ENCODE results near the gene CDH4. TPM values are rescaled to one million over a fixed set of nuclear protein-coding genes. Genes with fewer than 3 reads are reported as not detected.

CDH4 gene
- total RNA-seq, 1 donor from 2014 or later = 0.23 TPM

DNA sequence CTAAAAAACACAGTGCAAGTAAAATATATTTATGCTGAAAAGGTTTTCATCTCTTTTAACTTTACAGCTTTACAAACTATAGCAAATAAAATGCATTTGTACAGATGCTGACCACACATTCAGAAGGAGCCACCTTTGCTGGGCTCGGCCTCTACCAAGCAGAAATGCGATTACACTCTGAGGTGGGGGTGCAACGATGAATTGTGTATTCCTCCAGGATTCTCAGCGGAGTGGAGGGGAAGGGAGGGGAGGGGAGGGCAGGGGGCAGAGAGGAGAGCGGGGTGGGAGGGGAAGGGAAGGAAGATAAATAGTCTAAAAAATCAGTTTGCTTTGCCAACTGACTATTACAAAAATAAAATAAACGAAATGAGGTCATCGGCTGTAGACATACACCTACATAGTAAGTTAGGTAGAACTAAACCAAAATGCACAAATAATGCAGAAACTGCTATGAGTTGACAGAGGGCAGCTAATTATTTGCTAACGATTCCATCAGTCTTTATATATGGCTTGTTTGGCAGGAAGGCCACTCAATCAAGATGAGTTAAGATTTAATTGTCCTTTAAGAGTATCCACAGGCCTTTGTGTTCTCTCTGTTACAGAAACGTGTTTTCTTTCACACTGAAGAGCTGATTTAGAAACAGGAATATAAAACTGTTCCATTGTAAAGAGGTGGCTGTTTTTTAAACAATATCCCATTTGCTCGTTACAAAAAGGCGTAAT lies 723.5 kb downstream of the CDH4 start:
- TF ChIP-seq, protein P1, sequence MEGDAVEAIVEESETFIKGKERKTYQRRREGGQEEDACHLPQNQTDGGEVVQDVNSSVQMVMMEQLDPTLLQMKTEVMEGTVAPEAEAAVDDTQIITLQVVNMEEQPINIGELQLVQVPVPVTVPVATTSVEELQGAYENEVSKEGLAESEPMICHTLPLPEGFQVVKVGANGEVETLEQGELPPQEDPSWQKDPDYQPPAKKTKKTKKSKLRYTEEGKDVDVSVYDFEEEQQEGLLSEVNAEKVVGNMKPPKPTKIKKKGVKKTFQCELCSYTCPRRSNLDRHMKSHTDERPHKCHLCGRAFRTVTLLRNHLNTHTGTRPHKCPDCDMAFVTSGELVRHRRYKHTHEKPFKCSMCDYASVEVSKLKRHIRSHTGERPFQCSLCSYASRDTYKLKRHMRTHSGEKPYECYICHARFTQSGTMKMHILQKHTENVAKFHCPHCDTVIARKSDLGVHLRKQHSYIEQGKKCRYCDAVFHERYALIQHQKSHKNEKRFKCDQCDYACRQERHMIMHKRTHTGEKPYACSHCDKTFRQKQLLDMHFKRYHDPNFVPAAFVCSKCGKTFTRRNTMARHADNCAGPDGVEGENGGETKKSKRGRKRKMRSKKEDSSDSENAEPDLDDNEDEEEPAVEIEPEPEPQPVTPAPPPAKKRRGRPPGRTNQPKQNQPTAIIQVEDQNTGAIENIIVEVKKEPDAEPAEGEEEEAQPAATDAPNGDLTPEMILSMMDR (IDR thresholded peaks at IDR 0.05; ENCODE audit: unreplicated experiment) = no peak
- Mint-ChIP-seq H3K9me3 (ENCODE audit: unreplicated experiment) (no peaks in the 10 kb centered on the region), H3K36me3 (ENCODE audit: low read depth, unreplicated experiment) (peaks cover 17% of the 10 kb centered on the region), H3K4me3 (ENCODE audit: unreplicated experiment) (no peak overlapping the region), H3K27me3 (ENCODE audit: unreplicated experiment) (peaks cover 3% of the 10 kb centered on the region), H3K4me1 (ENCODE audit: unreplicated experiment) (no peaks in the 10 kb centered on the region), H3K27ac (ENCODE audit: unreplicated experiment) (no peak overlapping the region)
- no peak for DNase-seq (ENCODE audit: low spot score)

DNA sequence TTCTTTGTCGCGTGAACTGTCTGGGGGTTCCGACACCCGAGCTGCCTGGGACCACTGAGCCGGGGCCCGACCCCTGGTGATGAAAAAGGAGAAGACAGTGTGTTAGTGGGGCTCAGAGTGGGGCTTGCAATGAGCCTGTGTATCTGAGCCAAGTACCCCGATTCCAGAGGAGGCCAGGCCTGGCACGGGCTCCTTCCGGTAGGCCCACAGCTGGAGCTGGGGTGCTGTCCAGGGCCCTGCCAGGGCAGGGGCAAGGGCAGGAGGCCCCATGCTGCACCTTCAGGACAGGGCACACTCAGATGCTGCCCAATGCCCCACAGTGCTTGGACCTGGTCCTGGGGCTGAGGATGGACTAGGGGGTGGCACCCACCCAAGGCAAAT lies 724.2 kb downstream of the CDH4 start:
- Mint-ChIP-seq H3K9me3 (ENCODE audit: unreplicated experiment) (no peaks in the 10 kb centered on the region), H3K4me1 (ENCODE audit: unreplicated experiment) (peaks cover 5% of the 10 kb centered on the region), H3K36me3 (ENCODE audit: low read depth, unreplicated experiment) (peaks cover 19% of the 10 kb centered on the region), H3K4me3 (ENCODE audit: unreplicated experiment) (no peak overlapping the region), H3K27ac (ENCODE audit: unreplicated experiment) (no peak overlapping the region), H3K27me3 (ENCODE audit: unreplicated experiment) (peaks cover 6% of the 10 kb centered on the region)
- no peak for DNase-seq (ENCODE audit: low spot score)
- TF ChIP-seq, protein P1 (IDR thresholded peaks at IDR 0.05; ENCODE audit: unreplicated experiment) = no peak

DNA sequence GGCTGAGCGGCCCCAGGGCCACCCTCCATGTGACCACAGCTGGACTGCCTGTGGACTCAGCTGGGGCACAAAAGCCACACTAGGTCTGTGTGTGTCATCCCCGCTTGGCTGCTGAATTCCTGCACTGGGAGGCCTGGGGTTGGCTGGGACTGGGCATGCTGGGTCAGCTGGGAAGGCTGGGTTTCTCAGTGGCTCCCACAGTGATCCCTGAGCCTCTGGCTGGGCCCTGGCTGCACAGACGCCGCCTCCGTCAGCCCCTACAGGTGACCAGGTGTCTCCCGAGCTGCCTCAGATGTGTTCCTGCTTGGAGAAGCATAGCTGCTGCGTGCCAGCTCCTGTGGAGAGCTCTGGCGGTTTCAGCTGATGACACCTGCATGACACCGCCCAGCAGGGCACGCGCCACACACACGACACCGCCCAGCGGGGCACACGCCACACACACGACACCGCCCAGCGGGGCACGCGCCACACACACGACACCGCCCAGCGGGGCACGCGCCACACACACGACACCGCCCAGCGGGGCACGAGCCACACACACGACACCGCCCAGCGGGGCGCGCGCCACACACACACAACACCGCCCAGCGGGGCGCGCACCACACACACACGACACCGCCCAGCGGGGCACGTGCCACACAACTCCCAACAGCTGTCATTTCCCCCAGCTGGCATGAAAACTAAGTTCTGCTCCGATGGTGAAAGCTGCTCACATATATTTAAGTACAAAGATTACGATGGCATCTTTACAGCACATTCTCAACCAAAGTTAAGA lies 724.8 kb downstream of the CDH4 start:
- Mint-ChIP-seq H3K9me3 (ENCODE audit: unreplicated experiment) (no peaks in the 10 kb centered on the region), H3K27ac (ENCODE audit: unreplicated experiment) (no peak overlapping the region), H3K4me3 (ENCODE audit: unreplicated experiment) (no peak overlapping the region), H3K36me3 (ENCODE audit: low read depth, unreplicated experiment) (peaks cover 22% of the 10 kb centered on the region), H3K4me1 (ENCODE audit: unreplicated experiment) (peaks cover 8% of the 10 kb centered on the region), H3K27me3 (ENCODE audit: unreplicated experiment) (peaks cover 8% of the 10 kb centered on the region)
- no peak for DNase-seq (ENCODE audit: low spot score)
- TF ChIP-seq, protein P1 (IDR thresholded peaks at IDR 0.05; ENCODE audit: unreplicated experiment) = no peak

DNA sequence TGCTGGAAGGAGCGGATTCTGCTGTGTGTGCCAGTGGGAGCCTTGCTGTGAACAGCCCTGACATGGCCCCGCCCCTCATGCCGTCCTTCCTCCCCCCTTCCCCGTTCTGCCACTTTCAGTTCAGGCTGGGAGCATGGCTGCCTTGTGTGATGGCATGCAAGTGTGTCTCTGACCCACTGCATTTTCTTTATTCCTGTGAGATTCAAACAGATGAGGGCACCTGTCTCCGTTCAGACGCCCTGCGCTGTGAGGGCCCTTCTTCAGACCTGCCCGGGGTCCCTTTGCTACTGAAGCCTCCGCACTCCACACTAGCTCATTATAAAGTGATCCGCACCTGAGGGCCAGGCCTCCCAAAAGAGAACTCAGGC lies 725.3 kb downstream of the CDH4 start:
- no peak overlapping the region for H3K27ac Mint-ChIP-seq (ENCODE audit: unreplicated experiment)
- DNase-seq (ENCODE audit: low spot score) = no peak
- TF ChIP-seq, protein P1 (IDR thresholded peaks at IDR 0.05; ENCODE audit: unreplicated experiment) = no peak

DNA sequence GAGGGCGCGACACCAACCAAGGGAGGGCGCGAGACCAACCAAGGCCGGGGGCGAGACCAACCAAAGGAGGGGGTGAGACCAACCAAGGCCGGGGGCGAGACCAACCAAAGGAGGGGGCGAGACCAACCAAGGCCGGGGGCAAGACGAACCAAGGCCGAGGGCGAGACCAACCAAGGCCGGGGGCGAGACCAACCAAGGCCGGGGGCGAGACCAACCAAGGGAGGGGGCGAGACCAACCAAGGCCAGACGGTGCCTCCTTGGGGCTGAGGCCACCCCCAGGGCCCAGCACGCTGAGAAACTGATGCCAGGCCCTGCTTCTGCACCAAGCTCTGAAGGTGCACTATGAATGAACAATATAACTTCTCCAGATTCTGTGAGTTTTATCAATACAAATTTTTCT lies 726.4 kb downstream of the CDH4 start:
- Mint-ChIP-seq H3K9me3 (ENCODE audit: unreplicated experiment) (no peaks in the 10 kb centered on the region), H3K27me3 (ENCODE audit: unreplicated experiment) (peaks cover 8% of the 10 kb centered on the region), H3K4me3 (ENCODE audit: unreplicated experiment) (no peak overlapping the region), H3K36me3 (ENCODE audit: low read depth, unreplicated experiment) (peaks cover 17% of the 10 kb centered on the region), H3K27ac (ENCODE audit: unreplicated experiment) (no peak overlapping the region), H3K4me1 (ENCODE audit: unreplicated experiment) (peaks cover 8% of the 10 kb centered on the region)
- DNase-seq (ENCODE audit: low spot score) = no peak
- TF ChIP-seq, protein P1 (IDR thresholded peaks at IDR 0.05; ENCODE audit: unreplicated experiment) = no peak

More for the DNA sequence above, 725.3 kb downstream of the CDH4 start:
- peaks cover 9% of the 10 kb centered on the region for H3K27me3 Mint-ChIP-seq (ENCODE audit: unreplicated experiment)
- no peaks in the 10 kb centered on the region for H3K9me3 Mint-ChIP-seq (ENCODE audit: unreplicated experiment)
- peaks cover 22% of the 10 kb centered on the region for H3K36me3 Mint-ChIP-seq (ENCODE audit: low read depth, unreplicated experiment)
- peaks cover 8% of the 10 kb centered on the region for H3K4me1 Mint-ChIP-seq (ENCODE audit: unreplicated experiment)
- H3K4me3 Mint-ChIP-seq (ENCODE audit: unreplicated experiment) = no peak overlapping the region

Measured in endothelial cell (in vitro differentiated cells).